Pulmonary artery endothelial cell (primary cell): Measurements from ENCODE around the gene LRMDA. TPM values are rescaled to one million over a fixed set of nuclear protein-coding genes. Genes with fewer than 3 reads are reported as not detected.

Source experiments
- DNase-seq: peaks from one replicate; pipeline ENCODE4 v3.0.0-alpha.2; 2011; ENCODE audit warnings: low read depth, low spot score
- total RNA-seq: library from RNA; depleted of rRNA; stranded (reverse); fragments of >200 nt; gene quantifications from 2 replicates; pipeline ENCODE4 v1.2.3, GENCODE V29; 2014

LRMDA gene
- total RNA-seq, 1 donor from 2014 or later, result 14.6 TPM

DNA sequence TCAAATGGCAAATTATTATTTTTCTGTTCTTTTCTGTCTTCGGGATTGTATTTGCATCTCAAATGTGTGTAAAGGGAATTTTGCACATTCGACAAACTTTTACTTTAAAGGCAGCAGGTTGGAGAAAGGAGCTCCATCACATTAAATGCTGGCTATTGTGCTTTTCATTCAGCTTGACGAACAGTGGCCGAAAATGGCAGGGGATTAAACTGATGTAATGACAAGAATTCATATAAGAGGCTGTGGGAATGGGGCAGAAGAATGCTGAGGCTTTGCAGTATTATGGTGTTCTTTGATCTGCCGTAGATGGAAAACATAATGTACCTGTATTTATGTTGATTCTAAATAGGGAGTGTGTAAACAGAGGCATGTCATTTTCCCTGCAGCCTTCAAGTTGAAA is 376.0 kb downstream of the LRMDA start:
- DNase-seq, result no peak

DNA sequence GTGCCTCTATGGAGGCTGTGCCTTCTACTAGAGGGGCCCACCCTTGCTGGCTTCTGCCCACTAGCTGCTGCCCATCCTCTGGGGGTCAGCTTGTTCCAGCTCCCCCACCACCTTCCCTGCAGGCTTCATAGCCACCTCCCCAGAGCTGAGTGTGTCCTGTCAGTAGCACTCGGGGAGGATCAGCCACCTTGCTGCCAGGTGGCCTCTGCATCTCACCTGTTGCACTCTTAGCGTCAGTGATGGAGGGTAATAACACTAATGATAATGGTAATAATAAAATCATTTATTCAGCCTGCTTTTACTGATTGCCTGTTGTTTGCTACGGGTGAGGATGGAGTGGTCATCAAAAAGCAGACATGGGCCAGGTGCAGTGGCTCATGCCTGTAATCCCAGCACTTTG is 377.6 kb downstream of the LRMDA start:
- DNase-seq, result no peak

DNA sequence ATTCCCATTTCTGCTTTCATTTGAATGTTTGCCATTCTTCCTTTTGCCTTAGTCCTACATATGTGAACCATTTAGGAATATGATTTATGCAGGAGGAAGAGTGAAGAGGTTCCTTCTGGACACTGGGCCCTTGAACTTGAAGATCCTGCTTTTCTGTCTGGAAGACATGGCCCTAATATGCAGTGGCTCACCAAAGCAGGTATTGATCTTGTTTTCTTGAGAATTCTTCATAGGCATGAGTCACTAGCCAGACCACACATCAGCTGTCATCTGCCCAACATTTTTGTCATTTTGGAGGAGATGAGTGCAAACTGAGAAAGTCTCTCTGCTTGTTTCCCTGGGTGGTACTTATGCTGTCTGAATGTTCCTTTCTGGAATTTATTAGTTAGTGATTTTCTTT is 382.6 kb downstream of the LRMDA start:
- DNase-seq, result no peak

DNA sequence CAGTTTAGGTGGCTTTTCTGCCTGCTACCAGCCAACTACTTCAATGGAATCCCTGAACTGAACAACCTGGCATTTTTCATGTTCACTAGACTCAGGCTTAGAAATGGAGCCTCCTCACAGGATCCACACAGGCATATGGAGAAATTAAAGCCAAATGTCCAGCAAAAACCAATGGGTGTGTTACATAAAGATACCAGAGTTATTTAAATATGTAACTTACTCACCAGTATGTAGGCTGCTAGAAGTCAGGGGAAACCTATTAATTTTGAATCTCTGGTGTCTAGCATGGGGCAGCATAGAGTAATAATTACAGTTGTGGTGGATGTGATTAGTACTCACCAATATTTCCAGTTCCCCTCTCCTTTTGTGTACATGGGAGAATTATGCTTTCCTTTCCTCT is 383.6 kb downstream of the LRMDA start:
- DNase-seq, result no peak

DNA sequence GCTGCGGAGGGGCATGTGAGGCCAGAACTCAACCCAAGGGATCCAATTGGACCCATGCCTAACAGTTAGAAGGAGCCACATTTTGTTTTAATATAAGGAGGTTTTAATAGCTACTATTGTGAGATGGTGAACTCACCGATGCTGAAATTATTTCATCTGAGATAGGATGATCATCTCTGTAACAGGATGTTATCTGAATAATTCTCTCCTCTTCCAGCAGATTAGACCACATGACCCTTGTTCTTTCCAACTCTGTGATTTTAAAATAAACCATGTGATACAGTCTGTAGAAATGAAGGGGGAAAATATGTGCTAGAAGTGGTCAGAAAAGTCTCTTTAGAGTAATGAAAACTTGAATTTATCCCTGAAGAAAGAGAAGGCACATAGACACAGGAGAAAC is 385.8 kb downstream of the LRMDA start:
- no peak for DNase-seq

DNA sequence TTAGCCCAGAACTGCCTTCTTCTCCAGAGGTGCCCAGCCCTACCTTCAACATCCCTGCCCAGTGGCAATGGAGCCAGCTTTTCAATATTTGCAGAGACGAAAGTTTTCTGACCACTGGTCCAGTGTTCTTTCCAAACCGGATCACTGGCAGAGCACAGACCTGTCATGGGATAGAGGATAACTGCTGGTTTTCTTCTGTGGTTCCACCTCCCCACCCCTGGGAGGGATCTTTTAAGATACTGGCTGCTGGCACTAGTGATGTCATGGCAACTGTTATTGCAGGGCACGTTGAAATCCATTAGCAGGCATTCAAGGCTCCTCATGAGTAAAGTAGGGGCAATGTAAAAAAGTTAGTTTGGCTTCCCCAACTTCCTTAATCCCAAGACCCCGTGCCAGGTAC is 387.1 kb downstream of the LRMDA start:
- no peak for DNase-seq

DNA sequence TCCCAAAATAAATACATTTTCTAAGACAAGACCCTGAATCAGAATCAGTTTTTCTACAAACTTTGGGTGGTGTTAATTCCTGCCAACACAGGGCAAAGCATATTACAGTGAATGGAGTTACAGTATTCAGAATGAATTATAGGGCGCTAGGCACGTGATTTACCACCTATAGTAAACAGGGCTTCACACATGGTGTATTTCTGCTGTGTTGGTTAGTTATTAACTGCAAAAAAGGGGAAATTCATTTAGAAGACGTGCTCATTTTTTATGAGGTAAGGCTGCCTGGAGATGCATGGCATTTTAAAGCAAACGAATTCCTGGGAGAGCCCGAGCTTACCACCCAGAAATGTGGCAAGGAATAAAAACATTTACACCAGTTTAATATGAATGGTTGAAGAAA is 393.8 kb downstream of the LRMDA start:
- no peak for DNase-seq

DNA sequence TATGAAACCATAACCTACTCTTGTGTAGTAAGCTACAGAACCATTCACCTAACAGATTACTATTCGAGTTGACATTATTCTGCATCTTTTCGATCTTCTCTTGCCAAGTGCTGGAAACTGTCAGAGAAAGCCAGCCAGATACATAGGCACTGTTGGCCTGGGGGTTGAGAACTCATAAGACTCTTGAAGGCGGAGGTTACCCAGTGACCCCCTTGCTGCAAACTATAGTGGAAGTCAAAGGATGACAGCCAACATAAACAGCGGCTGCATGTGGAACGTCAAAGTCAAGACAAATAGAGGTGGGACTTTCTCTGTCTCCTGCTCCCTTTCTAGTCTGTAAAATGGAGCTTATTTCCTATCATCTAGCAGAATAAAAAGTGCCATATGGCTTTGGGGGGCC is 394.2 kb downstream of the LRMDA start:
- DNase-seq, result no peak

DNA sequence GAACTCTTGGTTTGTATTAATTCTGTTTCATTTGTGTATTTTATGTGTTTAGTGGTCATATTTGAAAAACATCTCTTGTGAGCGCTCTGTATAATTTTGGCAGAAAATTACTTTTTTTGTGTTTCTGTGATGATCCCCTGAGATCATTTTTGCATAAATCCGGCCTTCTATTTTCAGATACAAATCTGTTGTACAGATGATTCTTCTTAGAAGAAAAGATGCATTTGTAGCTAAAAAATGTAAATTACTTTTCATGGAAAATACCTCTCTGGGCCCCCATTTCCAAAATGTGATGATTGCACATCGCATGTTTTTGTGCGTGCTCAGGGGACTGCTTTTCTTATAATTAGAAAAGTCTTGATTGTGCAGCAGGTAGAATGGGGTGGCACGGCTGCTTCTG is 395.4 kb downstream of the LRMDA start:
- DNase-seq, result no peak

DNA sequence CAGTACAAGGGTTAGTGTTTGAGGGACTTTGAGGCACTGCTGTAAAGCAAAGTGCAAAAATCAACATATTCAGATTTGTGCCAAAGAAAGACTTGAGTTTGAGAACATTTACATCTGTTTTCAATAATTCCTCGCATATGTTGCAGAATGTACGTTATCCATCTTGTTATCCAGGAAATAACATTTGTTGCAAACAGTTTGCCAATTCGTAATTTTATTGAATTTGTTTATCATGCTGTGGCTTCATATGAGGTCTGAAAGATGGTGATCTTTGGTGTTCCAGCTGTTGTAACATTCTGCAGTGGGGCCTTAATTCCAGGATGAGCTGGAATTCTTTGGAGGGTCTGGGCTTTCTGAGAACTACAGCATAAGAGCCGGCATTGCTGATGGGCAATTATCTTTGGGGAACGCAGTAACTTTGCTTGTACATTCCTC is 396.2 kb downstream of the LRMDA start:
- no peak for DNase-seq

DNA sequence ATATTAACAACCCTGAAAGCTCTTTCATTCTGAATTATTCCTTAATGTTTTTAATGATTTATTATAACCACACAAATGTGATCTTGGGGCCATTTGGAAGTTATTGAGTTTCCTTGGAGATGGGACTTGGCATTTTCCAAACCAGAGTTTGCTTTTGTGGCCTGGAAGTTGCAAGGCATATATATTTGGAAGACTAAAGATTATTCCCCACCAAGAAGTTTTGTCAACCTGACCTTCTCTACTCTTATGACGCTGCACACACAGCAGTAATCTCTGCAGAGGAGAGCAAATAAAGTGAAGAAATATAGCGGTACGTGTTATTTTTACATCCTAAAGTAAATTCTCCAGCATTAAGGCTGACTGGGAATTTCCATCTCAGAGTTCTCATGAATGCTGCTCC is 397.0 kb downstream of the LRMDA start:
- DNase-seq, result no peak

DNA sequence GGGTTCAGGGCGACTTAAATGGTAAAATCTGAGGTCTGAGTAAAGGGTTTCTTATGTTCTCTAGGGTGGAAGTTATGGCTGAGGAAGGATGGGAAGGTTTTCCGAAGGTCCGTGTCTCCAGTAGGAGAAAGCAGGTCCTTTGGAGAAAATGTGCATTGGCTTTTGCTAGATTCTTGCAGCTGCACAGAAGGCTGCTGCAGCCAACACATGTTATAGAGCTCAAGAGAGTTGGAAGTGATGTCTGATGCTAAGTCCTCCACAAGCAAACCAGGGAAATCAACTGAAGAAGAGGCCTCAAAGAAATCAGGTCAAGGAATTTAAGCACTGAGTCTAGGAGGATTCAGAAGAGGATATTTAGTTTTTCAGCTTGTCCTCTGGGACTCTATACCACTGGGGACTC is 404.6 kb downstream of the LRMDA start:
- DNase-seq, result no peak

DNA sequence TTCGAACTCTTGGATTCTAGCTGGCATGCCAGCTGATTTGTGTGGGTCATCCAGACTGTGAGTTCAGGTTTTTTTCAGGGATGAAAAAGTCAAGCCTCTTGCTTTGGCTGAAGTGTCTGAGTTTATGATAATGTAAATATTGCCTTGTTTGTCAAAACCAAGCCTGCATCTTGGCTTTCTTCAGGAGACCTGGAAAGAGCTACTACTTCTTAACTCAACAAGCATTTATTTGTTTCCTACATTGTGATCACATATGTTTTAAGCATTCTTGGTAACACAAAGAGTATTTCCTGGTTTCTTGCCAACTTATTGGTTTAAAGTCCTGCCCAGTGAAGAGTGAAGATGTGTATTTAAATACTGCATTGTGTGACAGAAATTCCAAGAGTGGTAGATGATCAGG is 407.1 kb downstream of the LRMDA start:
- no peak for DNase-seq

DNA sequence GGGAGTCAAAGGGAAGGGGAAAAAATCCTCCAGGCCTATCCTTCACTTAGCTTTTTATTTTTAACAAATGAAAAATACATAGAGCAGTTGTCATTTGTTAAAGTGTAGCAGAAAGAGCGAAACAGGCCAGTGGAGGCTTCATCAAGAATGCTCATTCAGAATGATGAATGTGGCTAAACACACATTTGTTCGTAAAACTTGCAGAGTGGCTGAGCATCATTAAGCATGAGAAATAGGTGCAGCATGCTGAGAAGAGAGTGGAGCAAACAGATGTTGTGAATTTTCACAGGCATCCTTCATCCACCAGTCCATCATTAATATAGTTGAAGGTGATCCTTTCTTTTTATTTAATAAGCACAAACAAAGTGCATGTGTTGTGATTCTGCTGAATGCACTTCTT is 407.6 kb downstream of the LRMDA start:
- DNase-seq, result no peak

DNA sequence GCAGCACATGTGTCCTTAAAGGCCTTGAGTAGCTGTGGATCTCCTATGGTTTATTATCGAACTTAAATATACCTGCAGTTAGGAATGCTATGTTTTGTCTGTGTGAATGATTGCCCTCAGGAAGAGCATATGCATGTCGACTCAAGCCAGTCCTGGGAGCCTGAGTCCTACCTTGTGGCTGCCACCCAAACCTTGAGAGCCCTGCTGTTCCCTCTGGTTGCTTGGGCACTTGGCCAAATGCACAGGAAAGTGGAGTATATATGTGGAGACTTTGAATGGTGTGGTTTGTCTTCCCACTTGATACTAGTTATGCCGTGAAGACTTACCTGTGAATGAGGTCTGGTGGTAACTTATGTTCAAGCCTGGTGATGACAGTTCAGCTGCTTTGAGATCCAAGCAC is 409.8 kb downstream of the LRMDA start:
- no peak for DNase-seq

DNA sequence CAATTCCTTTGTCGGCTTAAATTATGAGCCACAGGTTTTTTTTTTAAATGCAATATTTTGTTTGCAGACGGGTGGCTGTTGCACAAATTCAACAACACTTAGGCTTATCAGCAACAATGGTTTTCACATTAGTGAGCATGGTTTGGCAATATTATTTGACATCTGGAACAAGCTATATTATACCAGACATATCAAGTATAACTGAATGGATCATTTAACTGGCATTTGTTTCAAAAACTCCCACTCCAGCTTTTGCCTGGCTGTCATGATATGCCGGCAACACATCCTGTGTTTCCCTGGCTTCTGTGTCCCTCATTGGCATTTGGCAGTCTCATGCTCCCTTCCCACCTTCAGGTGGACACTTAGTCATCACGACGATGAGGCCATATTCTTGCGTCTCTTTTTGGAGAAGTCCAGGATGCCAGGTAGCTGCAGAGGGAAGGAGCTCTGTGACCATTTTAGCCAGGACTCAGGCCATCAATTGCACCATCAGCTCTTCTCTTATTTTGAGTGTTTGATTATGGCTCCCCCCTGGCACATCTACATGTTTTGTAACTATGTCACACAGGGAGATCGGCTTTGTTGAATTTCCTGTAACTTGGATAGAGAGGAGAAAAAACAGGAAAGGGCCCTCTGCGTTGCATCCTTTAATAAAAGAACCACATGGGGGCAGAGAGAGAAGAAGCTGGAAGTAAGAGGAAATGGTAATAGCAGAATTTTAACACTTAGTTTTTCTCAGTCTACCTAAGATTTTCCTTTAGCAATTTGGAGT is 413.9 kb downstream of the LRMDA start:
- DNase-seq, result peak; percentile 5

DNA sequence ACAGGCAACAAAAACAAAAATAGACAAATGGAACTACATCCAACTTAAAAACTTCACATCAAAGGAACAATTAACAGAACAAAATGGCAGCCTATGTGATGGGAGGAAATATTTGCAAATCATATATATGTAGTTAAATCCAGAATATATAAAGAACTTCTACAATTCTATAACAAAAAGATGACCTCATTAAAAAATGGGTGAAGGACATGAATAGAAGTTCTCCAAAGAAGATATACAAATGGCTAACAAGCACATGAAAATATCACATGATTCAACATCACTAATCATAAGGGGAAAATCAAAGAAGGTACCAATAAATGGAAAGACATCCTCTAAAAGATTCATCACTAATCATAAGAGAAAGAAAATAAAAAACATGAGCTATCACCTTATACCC is 416.1 kb downstream of the LRMDA start:
- no peak for DNase-seq

DNA sequence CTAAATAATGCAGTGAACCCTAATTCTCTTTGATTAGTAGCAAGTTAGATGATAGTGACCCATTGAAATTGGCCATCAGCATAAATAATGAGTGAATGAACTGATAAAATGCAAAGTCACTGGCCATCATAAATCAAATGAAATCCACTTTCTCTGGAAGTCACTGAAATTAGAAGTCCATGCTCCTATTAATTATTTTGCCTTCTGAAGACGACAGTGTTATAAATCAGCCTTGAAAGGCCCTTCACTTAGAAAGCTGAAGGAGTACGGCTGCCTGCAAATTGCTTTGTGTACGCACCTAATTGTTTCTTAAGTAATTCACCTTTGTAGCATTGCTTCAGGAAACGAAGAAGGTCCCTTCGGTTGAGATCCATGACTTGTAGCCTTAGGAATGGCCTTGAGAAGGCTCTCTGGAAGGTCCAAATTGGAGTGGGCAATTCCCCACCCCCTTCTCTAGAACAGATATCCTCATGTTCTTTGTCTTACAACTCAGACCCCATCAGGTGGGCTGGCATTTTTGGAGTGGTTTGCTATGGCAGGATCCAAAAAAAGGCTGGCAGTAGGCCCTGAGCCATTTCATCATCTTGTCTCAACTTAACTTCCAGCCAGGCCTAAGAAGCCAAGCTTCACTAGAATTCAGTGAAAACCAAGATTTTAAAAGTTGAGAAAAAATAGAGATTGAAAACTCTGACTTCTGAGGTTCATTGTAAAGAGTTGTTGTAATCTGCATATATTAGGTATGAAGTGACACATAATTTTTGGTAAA is 420.3 kb downstream of the LRMDA start:
- DNase-seq, result no peak

DNA sequence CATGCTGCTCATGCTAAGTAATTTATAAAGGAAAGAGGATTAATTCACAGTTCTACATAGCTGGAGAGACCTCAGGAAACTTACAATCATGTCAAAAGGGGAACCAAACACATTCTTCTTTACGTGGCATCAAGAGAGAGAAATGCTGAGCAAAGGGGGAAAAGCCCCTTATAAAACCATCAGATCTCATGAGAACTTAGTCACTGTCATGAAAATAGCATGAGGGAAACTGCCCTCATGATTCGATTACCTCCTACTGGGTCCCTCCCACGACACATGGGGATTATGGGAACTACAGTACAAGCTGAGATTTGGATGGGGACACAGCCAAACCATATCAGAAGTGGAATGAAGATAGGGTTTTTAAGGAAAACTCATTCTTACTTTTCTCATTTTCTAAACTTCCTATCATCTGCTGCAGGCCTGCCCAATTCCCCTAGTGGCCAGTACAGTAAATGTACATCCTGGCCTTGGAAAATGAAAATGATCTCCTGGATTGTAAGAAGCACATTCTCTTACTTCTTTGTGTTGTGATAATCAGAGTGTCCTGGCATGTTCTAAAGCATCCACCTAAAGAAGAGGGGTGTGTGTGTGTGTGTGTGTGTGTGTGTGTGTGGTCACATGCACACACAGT is 421.5 kb downstream of the LRMDA start:
- no peak for DNase-seq

DNA sequence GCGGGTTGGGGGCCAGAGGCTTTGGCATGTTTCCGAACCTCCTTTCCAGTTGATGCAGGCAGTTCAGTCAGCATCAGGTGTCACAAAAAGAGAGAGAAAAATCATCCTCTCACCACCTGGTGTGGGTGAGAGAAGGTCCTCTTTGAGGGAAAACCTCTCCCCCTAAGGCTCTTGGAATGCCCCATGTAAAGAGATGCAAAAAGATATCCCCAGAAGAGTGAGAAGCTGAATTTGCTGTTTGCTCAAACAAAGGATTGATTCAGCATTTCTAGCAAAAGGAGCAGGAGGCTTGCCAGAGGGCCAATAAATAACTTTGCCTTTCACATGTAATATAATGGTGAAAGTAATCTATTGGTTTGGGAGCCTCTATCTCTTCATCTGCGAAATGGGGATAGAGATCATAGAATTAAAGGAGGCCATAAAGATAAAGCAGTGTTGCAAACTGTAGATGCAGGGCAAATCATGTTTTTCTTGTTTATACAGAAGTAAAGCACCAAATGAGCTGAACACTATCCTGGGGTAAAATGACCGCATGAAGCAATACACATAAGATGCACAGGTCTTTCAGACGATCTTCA is 425.9 kb downstream of the LRMDA start:
- DNase-seq, result no peak

DNA sequence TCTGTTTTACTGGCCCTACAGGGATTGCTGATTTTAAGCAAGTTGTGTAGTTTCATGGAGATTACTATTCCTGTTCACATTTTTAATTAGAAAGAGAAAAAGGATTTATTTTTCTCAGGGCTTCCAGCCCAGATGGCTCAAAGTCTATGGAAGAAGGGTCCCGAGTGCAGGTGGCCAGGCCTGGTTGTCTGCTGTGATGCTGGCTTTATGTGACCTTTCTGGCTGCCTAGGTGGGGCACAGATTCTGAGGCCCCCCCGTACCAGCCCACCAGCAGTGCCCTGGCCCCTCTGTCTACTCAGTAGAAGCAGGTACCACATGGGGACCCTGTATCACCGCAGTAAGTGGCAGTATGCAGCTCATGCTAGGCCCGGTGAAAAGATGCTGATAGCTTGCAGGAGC is 426.5 kb downstream of the LRMDA start:
- no peak for DNase-seq

DNA sequence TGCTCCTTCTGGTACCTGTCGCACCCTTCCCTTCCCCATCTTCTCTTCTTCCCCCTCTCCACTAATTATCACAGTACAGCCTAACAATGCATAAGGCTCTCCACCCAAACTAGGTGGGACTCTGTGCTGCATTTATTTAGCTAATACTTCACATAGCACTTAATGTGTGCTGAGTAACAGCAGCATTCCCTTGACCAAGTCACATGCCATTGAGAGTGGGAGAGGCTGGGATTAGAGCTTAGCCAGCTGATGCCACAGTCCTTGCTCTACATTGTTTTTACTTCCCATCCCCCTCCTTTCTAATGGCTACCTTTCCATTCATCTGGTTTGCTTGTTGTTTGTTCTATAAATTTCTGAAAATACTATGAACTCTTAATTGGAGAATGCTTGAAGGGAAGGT is 426.9 kb downstream of the LRMDA start:
- DNase-seq, result no peak
